Spinal cord (tissue), 10 donors: ENCODE results near the gene PTPRG. TPM values are rescaled to one million over a fixed set of nuclear protein-coding genes. Genes with fewer than 3 reads are reported as not detected.

ENCODE experiments used
- DNase-seq, 6 donors: peaks; one replicate each; pipeline versions ENCODE4 v3.0.0 to v3.0.0-alpha.2; 2013 to 2015; ENCODE audit warnings: low spot score in 6 of 6, low read depth in 4 of 6
- H3K27ac ChIP-seq: one replicate; pipeline ENCODE4 v1.5.1; 2013; ENCODE audit warnings: low read depth, low read length, control low read depth
- H3K27me3 ChIP-seq: one replicate; pipeline ENCODE4 v1.6.1; 2013; ENCODE audit warnings: low read length; ENCODE audit not compliant: control insufficient read depth, insufficient read depth
- H3K36me3 ChIP-seq: one replicate; pipeline ENCODE4 v1.6.1; 2013; ENCODE audit warnings: low read length; ENCODE audit not compliant: control insufficient read depth, insufficient read depth
- H3K4me1 ChIP-seq: one replicate; pipeline ENCODE4 v1.6.1; 2013; ENCODE audit warnings: low read length; ENCODE audit not compliant: control insufficient read depth, insufficient read depth
- H3K4me3 ChIP-seq: one replicate; pipeline ENCODE4 v1.5.1; 2013; ENCODE audit warnings: low read depth, low read length, control low read depth
- H3K9me3 ChIP-seq: one replicate; pipeline ENCODE4 v1.6.1; 2013; ENCODE audit warnings: low read length; ENCODE audit not compliant: control insufficient read depth, insufficient read depth
- WGBS: methylation state at CpG from one replicate; pipeline ENCODE4 v1.1.5; 2013; ENCODE audit warnings: missing lambda C conversion rate; ENCODE audit not compliant: insufficient coverage; 5-methylcytosine and 5-hydroxymethylcytosine counted together
- polyA plus RNA-seq, 2 donors: library from polyadenylated mRNA; unstranded; fragments of 120-200 nt; gene quantifications; one replicate each; pipeline ENCODE4 v1.2.1, GENCODE V29; 2013; ENCODE audit not compliant: insufficient read length in 2 of 2
- total RNA-seq, 2 donors: library from RNA; depleted of rRNA in 1 of 2; stranded (reverse); fragments of 120-200 nt in 1 of 2; fragments of >200 nt in 1 of 2; gene quantifications; one replicate each; pipeline versions ENCODE4 v1.2.3 to v1.2.4, GENCODE V29; 2013 to 2014
- donor health status: healthy.

PTPRG gene
- total and polyA plus RNA-seq, 4 donors: 29.2 to 106 (median 60.2) TPM

- Histone ChIP-seq H3K27me3 (no peaks in the 10 kb centered on the region), H3K4me1 (peaks cover 7% of the 10 kb centered on the region), H3K9me3 (no peaks in the 10 kb centered on the region), H3K27ac (peak overlapping the region; percentile 3), H3K36me3 (peaks cover 3% of the 10 kb centered on the region), H3K4me3 (no peak overlapping the region)
- WGBS: no CpG with 5 or more reads among the region's 2 CpGs
- DNase-seq: peak in 2 of 6 donors; percentile 50
Observed at GRCh38 chr3:61871644-61872043, 310.3 kb downstream of the PTPRG start.

GRCh38 chr3:61872077-61872706 is 310.8 kb downstream of the PTPRG start:
- H3K4me1 ChIP-seq: peaks cover 7% of the 10 kb centered on the region
- peak overlapping the region; percentile 3 for H3K27ac ChIP-seq
- no peak for DNase-seq
- WGBS: 75% methylated on average over 1 of the region's 5 CpGs
- no peaks in the 10 kb centered on the region for H3K27me3 ChIP-seq
- no peak overlapping the region for H3K4me3 ChIP-seq
- H3K9me3 ChIP-seq: no peaks in the 10 kb centered on the region
- H3K36me3 ChIP-seq: no peaks in the 10 kb centered on the region

GRCh38 chr3:61875046-61875844 is 313.9 kb downstream of the PTPRG start:
- WGBS: 100% methylated on average over 1 of the region's 11 CpGs
- DNase-seq: peak in 1 of 6 donors; percentile 61
- Histone ChIP-seq H3K9me3 (no peaks in the 10 kb centered on the region), H3K27me3 (no peaks in the 10 kb centered on the region), H3K36me3 (no peaks in the 10 kb centered on the region), H3K4me1 (peaks cover 3% of the 10 kb centered on the region), H3K27ac (no peak overlapping the region), H3K4me3 (no peak overlapping the region)

- H3K27ac ChIP-seq: no peak overlapping the region
- no peak for DNase-seq
- no peak overlapping the region for H3K4me3 ChIP-seq
- H3K36me3 ChIP-seq: no peaks in the 10 kb centered on the region
- H3K4me1 ChIP-seq: peaks cover 3% of the 10 kb centered on the region
- no peaks in the 10 kb centered on the region for H3K27me3 ChIP-seq
- WGBS: no CpG with 5 or more reads among the region's 4 CpGs
- no peaks in the 10 kb centered on the region for H3K9me3 ChIP-seq
Observed at GRCh38 chr3:61875976-61876671, 314.8 kb downstream of the PTPRG start.

- Histone ChIP-seq H3K36me3 (no peaks in the 10 kb centered on the region), H3K4me1 (no peaks in the 10 kb centered on the region), H3K9me3 (no peaks in the 10 kb centered on the region), H3K4me3 (no peak overlapping the region), H3K27ac (no peak overlapping the region), H3K27me3 (no peaks in the 10 kb centered on the region)
- DNase-seq: no peak
- WGBS: no CpG with 5 or more reads among the region's 2 CpGs
Observed at GRCh38 chr3:61876797-61877196, 315.4 kb downstream of the PTPRG start.

GRCh38 chr3:61877359-61878138 is 316.2 kb downstream of the PTPRG start:
- Histone ChIP-seq H3K27ac (no peak overlapping the region), H3K27me3 (no peaks in the 10 kb centered on the region)
- peak in 1 of 6 donors; percentile 73 for DNase-seq

GRCh38 chr3:61882253-61882652 is 320.9 kb downstream of the PTPRG start:
- Histone ChIP-seq H3K36me3 (no peaks in the 10 kb centered on the region), H3K27ac (no peak overlapping the region), H3K4me3 (no peak overlapping the region), H3K27me3 (no peaks in the 10 kb centered on the region), H3K4me1 (no peaks in the 10 kb centered on the region), H3K9me3 (no peaks in the 10 kb centered on the region)
- no peak for DNase-seq

More at GRCh38 chr3:61877359-61878138, 316.2 kb downstream of the PTPRG start:
- Histone ChIP-seq H3K4me3 (no peak overlapping the region), H3K36me3 (no peaks in the 10 kb centered on the region), H3K4me1 (no peaks in the 10 kb centered on the region), H3K9me3 (no peaks in the 10 kb centered on the region)
- 83% methylated on average over 2 of the region's 6 CpGs for WGBS

GRCh38 chr3:61884794-61885193 is 323.4 kb downstream of the PTPRG start:
- no peaks in the 10 kb centered on the region for H3K36me3 ChIP-seq
- DNase-seq: no peak
- H3K9me3 ChIP-seq: no peaks in the 10 kb centered on the region
- WGBS: 89% methylated on average over 3 of the region's 4 CpGs
- no peak overlapping the region for H3K27ac ChIP-seq
- H3K4me3 ChIP-seq: no peak overlapping the region
- H3K27me3 ChIP-seq: no peaks in the 10 kb centered on the region
- H3K4me1 ChIP-seq: no peaks in the 10 kb centered on the region

GRCh38 chr3:61885414-61885813 is 324.0 kb downstream of the PTPRG start:
- no peaks in the 10 kb centered on the region for H3K36me3 ChIP-seq
- H3K27ac ChIP-seq: no peak overlapping the region
- no peaks in the 10 kb centered on the region for H3K9me3 ChIP-seq
- DNase-seq: no peak
- no peak overlapping the region for H3K4me3 ChIP-seq
- WGBS: no CpG with 5 or more reads among the region's 6 CpGs
- no peaks in the 10 kb centered on the region for H3K4me1 ChIP-seq
- H3K27me3 ChIP-seq: no peaks in the 10 kb centered on the region
